ENCODE measurements around the gene CCR5AS.

Gene CCR5AS

DNA sequence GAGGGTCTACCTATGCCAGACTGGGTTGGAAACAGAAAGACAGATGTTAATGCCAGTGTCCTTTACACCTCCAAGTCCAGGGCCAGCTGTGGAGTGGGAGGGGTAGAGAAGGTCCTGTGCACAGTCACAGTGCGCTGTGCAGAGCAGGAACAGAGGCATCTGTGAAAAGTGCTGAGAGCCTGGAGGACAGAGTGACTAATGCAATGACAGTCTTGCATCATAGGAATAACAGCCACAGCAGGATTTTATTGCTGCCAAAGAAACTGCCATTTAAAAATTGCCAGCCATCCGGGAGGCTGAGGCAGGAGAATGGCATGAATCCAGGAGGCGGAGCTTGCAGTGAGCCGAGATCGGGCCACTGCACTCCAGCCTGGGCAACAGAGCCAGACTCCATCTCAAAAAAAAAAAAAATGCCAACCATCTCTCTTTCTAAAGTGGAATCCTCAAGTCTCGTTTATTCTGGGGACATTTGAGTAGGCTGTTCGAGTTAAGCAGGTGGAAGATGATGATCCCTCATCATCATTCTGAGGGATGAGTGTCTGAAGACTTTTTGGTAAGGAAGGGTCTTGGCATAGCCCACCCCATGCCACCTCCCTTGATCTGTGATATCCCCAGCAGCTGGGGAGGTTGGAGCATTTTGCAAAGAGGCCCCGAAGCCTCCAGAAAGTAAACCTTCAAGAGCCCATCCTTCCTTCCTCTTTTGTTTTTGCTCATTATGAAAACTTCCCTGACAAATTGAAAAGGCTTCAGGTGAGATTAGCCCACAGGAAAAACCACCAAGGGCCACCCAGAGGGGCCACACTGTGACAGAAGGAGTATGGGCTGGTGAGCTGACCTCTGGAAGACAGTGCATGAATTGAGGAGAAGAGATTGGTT is 45.2 kb downstream of the CCR5AS start:
- Histone ChIP-seq H3K4me3 (ENCODE audit: low read length in 3 of 3) (no peak overlapping the region), H3K36me3 (ENCODE audit: control insufficient read depth in 3 of 3, insufficient read depth in 3 of 3, low read length in 3 of 3) (no peaks in the 10 kb centered on the region), H3K27ac (ENCODE audit: low read depth, low read length) (no peak overlapping the region), H3K9me3 (ENCODE audit: control insufficient read depth in 3 of 3, low read length in 3 of 3) (no peaks in the 10 kb centered on the region), H3K4me1 (ENCODE audit: control insufficient read depth in 3 of 3, insufficient read depth in 3 of 3, low read length in 3 of 3) (peaks cover 0 to 8% (median 5%) of the 10 kb centered on the region in 3 donors), H3K27me3 (ENCODE audit: control insufficient read depth in 3 of 3, insufficient read depth in 3 of 3, low read length in 3 of 3) (peaks cover 0 to 3% (median 0%) of the 10 kb centered on the region in 3 donors), H3K9ac (ENCODE audit: low read depth in 1 of 3, low read length in 3 of 3) (no peak overlapping the region)

DNA sequence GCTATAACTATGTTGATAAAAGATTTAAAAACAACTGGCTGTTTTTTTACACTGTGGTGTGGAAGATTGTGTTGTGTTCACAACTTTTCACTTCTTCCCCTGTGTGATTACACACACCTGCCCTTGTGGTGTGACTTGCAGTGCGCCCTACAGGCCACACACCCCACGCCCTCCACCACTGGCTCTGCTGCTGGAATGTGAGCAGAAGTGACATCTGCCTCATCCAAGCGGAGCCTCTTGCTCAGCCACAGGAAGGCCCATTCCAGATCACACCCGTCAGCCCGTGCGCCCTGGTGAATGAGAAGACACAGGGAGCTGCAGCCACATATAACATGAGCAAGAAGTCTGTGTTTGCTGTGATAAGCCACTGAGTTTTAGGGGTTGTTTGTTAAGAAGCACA is 46.0 kb downstream of the CCR5AS start:
- Histone ChIP-seq H3K4me3 (ENCODE audit: low read length in 3 of 3) (no peak overlapping the region), H3K4me1 (ENCODE audit: control insufficient read depth in 3 of 3, insufficient read depth in 3 of 3, low read length in 3 of 3) (peaks cover 0 to 8% (median 5%) of the 10 kb centered on the region in 3 donors), H3K9ac (ENCODE audit: low read depth in 1 of 3, low read length in 3 of 3) (no peak overlapping the region), H3K9me3 (ENCODE audit: control insufficient read depth in 3 of 3, low read length in 3 of 3) (no peaks in the 10 kb centered on the region), H3K27ac (ENCODE audit: low read depth, low read length) (no peak overlapping the region), H3K36me3 (ENCODE audit: control insufficient read depth in 3 of 3, insufficient read depth in 3 of 3, low read length in 3 of 3) (no peaks in the 10 kb centered on the region), H3K27me3 (ENCODE audit: control insufficient read depth in 3 of 3, insufficient read depth in 3 of 3, low read length in 3 of 3) (no peaks in the 10 kb centered on the region)

- Histone ChIP-seq H3K27me3 (ENCODE audit: control insufficient read depth in 3 of 3, insufficient read depth in 3 of 3, low read length in 3 of 3) (no peaks in the 10 kb centered on the region), H3K4me1 (ENCODE audit: control insufficient read depth in 3 of 3, insufficient read depth in 3 of 3, low read length in 3 of 3) (peaks cover 0 to 8% (median 5%) of the 10 kb centered on the region in 3 donors), H3K9ac (ENCODE audit: low read depth in 1 of 3, low read length in 3 of 3) (no peak overlapping the region), H3K4me3 (ENCODE audit: low read length in 3 of 3) (no peak overlapping the region), H3K27ac (ENCODE audit: low read depth, low read length) (peak overlapping the region; percentile 7), H3K9me3 (ENCODE audit: control insufficient read depth in 3 of 3, low read length in 3 of 3) (no peaks in the 10 kb centered on the region), H3K36me3 (ENCODE audit: control insufficient read depth in 3 of 3, insufficient read depth in 3 of 3, low read length in 3 of 3) (no peaks in the 10 kb centered on the region)
These were observed 47.0 kb downstream of the CCR5AS start for GRCh38 chr3:46359733-46360493.

DNA sequence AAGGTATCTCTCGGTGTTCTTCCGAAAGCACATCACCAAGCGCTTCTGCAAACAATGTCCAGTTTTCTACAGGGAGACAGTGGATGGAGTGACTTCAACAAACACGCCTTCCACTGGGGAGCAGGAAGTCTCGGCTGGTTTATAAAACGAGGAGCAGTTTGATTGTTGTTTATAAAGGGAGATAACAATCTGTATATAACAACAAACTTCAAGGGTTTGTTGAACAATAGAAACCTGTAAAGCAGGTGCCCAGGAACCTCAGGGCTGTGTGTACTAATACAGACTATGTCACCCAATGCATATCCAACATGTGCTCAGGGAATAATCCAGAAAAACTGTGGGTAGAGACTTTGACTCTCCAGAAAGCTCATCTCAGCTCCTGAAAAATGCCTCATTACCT is 48.4 kb downstream of the CCR5AS start:
- Histone ChIP-seq H3K36me3 (ENCODE audit: control insufficient read depth in 3 of 3, insufficient read depth in 3 of 3, low read length in 3 of 3) (no peaks in the 10 kb centered on the region), H3K9ac (ENCODE audit: low read depth in 1 of 3, low read length in 3 of 3) (no peak overlapping the region), H3K9me3 (ENCODE audit: control insufficient read depth in 3 of 3, low read length in 3 of 3) (no peaks in the 10 kb centered on the region), H3K27ac (ENCODE audit: low read depth, low read length) (no peak overlapping the region), H3K4me3 (ENCODE audit: low read length in 3 of 3) (no peak overlapping the region), H3K27me3 (ENCODE audit: control insufficient read depth in 3 of 3, insufficient read depth in 3 of 3, low read length in 3 of 3) (no peaks in the 10 kb centered on the region), H3K4me1 (ENCODE audit: control insufficient read depth in 3 of 3, insufficient read depth in 3 of 3, low read length in 3 of 3) (peaks cover 0 to 8% (median 5%) of the 10 kb centered on the region in 3 donors)

DNA sequence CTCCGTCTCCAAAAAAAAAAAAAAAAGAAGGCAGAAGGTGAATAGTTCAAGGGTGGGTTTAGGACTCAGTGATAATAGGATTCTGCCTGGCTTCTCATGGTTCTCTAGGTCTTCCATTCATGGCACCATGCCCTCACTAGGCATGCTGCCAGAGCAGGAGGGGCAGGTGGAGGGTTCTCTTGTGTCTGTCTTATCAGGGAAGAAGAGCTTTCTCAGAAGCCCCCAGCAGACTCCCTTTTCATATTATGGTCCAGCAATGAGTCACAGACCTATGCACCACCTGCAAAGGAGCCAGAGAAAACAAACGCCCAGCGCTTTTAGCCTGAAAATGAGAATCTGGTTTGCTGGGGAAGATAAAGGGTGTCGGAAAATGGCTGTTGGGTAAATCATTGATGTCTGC is 50.0 kb downstream of the CCR5AS start:
- Histone ChIP-seq H3K36me3 (ENCODE audit: control insufficient read depth in 3 of 3, insufficient read depth in 3 of 3, low read length in 3 of 3) (no peaks in the 10 kb centered on the region), H3K9ac (ENCODE audit: low read depth in 1 of 3, low read length in 3 of 3) (no peak overlapping the region), H3K9me3 (ENCODE audit: control insufficient read depth in 3 of 3, low read length in 3 of 3) (no peaks in the 10 kb centered on the region), H3K4me3 (ENCODE audit: low read length in 3 of 3) (no peak overlapping the region), H3K4me1 (ENCODE audit: control insufficient read depth in 3 of 3, insufficient read depth in 3 of 3, low read length in 3 of 3) (peaks cover 0 to 8% (median 5%) of the 10 kb centered on the region in 3 donors), H3K27ac (ENCODE audit: low read depth, low read length) (no peak overlapping the region), H3K27me3 (ENCODE audit: control insufficient read depth in 3 of 3, insufficient read depth in 3 of 3, low read length in 3 of 3) (peaks cover 0 to 5% (median under 1%) of the 10 kb centered on the region in 3 donors)

DNA sequence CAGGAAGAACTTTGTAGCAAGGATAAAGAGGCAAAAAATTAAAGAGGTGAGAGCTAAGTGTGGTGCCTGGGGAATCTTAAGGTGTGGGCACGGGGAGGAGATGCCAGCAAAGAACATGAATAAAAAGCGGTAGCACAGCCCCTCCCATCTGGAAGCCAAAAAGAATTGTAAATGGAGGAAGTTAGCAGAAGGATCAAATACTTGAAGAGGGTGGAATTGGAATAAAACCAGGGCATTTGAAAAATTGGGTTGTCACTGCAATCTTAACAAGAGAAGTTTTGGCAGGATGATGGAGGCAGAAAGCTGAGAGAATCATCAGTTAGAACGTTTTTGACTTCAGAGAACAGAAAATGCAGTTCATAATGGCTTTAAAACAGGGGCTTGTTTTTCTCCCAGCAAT is 50.6 kb downstream of the CCR5AS start:
- peaks cover 0 to 5% (median 3%) of the 10 kb centered on the region in 3 donors for H3K27me3 ChIP-seq (ENCODE audit: control insufficient read depth in 3 of 3, insufficient read depth in 3 of 3, low read length in 3 of 3)
- no peak overlapping the region for H3K4me3 ChIP-seq (ENCODE audit: low read length in 3 of 3)
- peaks cover 0 to 8% (median 5%) of the 10 kb centered on the region in 3 donors for H3K4me1 ChIP-seq (ENCODE audit: control insufficient read depth in 3 of 3, insufficient read depth in 3 of 3, low read length in 3 of 3)
- no peak overlapping the region for H3K9ac ChIP-seq (ENCODE audit: low read depth in 1 of 3, low read length in 3 of 3)
- no peaks in the 10 kb centered on the region for H3K36me3 ChIP-seq (ENCODE audit: control insufficient read depth in 3 of 3, insufficient read depth in 3 of 3, low read length in 3 of 3)
- H3K9me3 ChIP-seq (ENCODE audit: control insufficient read depth in 3 of 3, low read length in 3 of 3) = no peaks in the 10 kb centered on the region
- H3K27ac ChIP-seq (ENCODE audit: low read depth, low read length) = no peak overlapping the region

- H3K4me3 ChIP-seq (ENCODE audit: low read length in 3 of 3) = no peak overlapping the region
These were observed 51.9 kb downstream of the CCR5AS start for GRCh38 chr3:46354984-46355383.

DNA sequence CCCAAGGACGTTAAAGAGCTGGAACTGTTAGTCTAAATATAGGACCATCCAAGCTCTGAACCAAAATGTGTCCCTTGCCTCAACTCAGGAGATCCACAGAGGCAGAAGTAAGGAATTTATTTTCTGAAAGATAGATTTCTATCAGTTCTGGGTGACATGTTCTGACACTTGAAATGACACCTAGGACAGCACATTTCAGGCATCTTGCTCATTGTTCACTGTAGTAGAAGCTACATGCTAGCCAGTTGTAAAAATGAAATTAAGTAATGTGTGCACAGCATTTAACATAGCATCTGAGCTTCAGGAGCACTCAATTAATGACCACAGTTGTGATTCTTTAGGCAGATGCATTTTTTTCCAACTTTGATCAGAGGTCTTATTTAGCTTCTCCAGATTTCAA is 52.4 kb downstream of the CCR5AS start:
- Histone ChIP-seq H3K9me3 (ENCODE audit: control insufficient read depth in 3 of 3, low read length in 3 of 3) (no peaks in the 10 kb centered on the region), H3K4me1 (ENCODE audit: control insufficient read depth in 3 of 3, insufficient read depth in 3 of 3, low read length in 3 of 3) (peaks cover 0 to under 1% (median 0%) of the 10 kb centered on the region in 3 donors), H3K4me3 (ENCODE audit: low read length in 3 of 3) (no peak overlapping the region), H3K36me3 (ENCODE audit: control insufficient read depth in 3 of 3, insufficient read depth in 3 of 3, low read length in 3 of 3) (no peaks in the 10 kb centered on the region), H3K27me3 (ENCODE audit: control insufficient read depth in 3 of 3, insufficient read depth in 3 of 3, low read length in 3 of 3) (peaks cover 0 to 5% (median 3%) of the 10 kb centered on the region in 3 donors), H3K9ac (ENCODE audit: low read depth in 1 of 3, low read length in 3 of 3) (no peak overlapping the region), H3K27ac (ENCODE audit: low read depth, low read length) (no peak overlapping the region)

More at GRCh38 chr3:46354984-46355383, 51.9 kb downstream of the CCR5AS start:
- Histone ChIP-seq H3K9ac (ENCODE audit: low read depth in 1 of 3, low read length in 3 of 3) (no peak overlapping the region), H3K27me3 (ENCODE audit: control insufficient read depth in 3 of 3, insufficient read depth in 3 of 3, low read length in 3 of 3) (peaks cover 0 to 5% (median 3%) of the 10 kb centered on the region in 3 donors), H3K36me3 (ENCODE audit: control insufficient read depth in 3 of 3, insufficient read depth in 3 of 3, low read length in 3 of 3) (no peaks in the 10 kb centered on the region), H3K27ac (ENCODE audit: low read depth, low read length) (no peak overlapping the region), H3K9me3 (ENCODE audit: control insufficient read depth in 3 of 3, low read length in 3 of 3) (no peaks in the 10 kb centered on the region), H3K4me1 (ENCODE audit: control insufficient read depth in 3 of 3, insufficient read depth in 3 of 3, low read length in 3 of 3) (peaks cover 0 to 4% (median 0%) of the 10 kb centered on the region in 3 donors)

- Histone ChIP-seq H3K27ac (ENCODE audit: low read depth, low read length) (no peak within 1 kb of the TSS), H3K4me3 (ENCODE audit: low read length in 3 of 3) (no peak within 1 kb of the TSS), H3K9me3 (ENCODE audit: control insufficient read depth in 3 of 3, low read length in 3 of 3) (no peaks in the 10 kb centered on the region), H3K27me3 (ENCODE audit: control insufficient read depth in 3 of 3, insufficient read depth in 3 of 3, low read length in 3 of 3) (peaks cover 0 to 5% (median 3%) of the 10 kb centered on the region in 3 donors), H3K4me1 (ENCODE audit: control insufficient read depth in 3 of 3, insufficient read depth in 3 of 3, low read length in 3 of 3) (no peaks in the 10 kb centered on the region), H3K9ac (ENCODE audit: low read depth in 1 of 3, low read length in 3 of 3) (no peak within 1 kb of the TSS), H3K36me3 (ENCODE audit: control insufficient read depth in 3 of 3, insufficient read depth in 3 of 3, low read length in 3 of 3) (no peaks in the 10 kb centered on the region)
These were observed 53.0 kb downstream of the CCR5AS start, which contains the start of gene CCR2 for GRCh38 chr3:46353647-46354410. Gene CCR2, plus strand, starts transcription at chr3:46354111. Its CDS starts 3,417 bp downstream, at chr3:46357528.

Data from skeletal muscle tissue (tissue), 3 donors.